Measurements from ENCODE around the gene CD209.

The CD209 gene

DNA sequence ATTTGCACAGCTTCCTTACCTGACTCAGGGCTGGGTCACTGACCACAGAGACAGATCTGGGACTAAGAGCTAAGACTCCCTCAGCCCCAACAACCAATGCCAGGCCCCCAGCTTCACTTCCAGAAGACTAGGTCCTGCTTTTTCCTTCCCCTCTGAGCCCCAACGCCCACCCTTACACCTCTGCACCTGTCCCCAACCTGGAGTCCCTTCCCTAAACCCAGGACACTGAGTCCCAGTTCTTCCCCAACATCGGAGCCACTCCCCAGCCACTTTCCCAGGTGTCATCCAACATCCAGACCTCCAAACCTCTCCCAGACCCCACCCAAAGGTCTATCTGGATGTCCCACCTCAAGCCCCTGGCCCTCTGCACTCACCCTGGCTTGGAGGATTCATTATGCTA, 48.3 kb downstream of the CD209 start:
- no peak overlapping the region for H4K8ac ChIP-seq (ENCODE audit: low read depth, low read length)
- H3K18ac ChIP-seq (ENCODE audit: low read length): no peak overlapping the region
- H3K79me1 ChIP-seq (ENCODE audit: low read depth, low read length): no peaks in the 10 kb centered on the region
- DNase-seq (ENCODE audit: low spot score): no peak
- no peak overlapping the region for H3K4me2 ChIP-seq (ENCODE audit: insufficient read depth, low read length, poor library complexity, severe bottlenecking)
- no peak overlapping the region for H2BK15ac ChIP-seq (ENCODE audit: low read length)
- H3K9ac ChIP-seq (ENCODE audit: low read depth, low read length, poor library complexity): no peak overlapping the region
- peak overlapping the region; percentile 35 for H2AFZ ChIP-seq (ENCODE audit: low read length)
- H4K91ac ChIP-seq (ENCODE audit: low read depth, low read length, poor library complexity): no peak overlapping the region
- peaks cover 0 to 20% (median 0%) of the 10 kb centered on the region in 3 experiments for H3K27me3 ChIP-seq (ENCODE audit: control insufficient read depth in 3 of 3, insufficient read depth in 3 of 3, low read depth in 1 of 3, low read length in 3 of 3)
- H3K36me3 ChIP-seq (replicated peaks in 1 of 2; ENCODE audit: control insufficient read depth in 2 of 2, insufficient read depth in 2 of 2, low read length in 2 of 2): no peaks in the 10 kb centered on the region
- H2BK12ac ChIP-seq (ENCODE audit: low read length): no peak overlapping the region
- H2BK5ac ChIP-seq (ENCODE audit: low read length): no peak overlapping the region
- H3K27ac ChIP-seq (replicated peaks; ENCODE audit: low read length): no peak overlapping the region
- H2BK120ac ChIP-seq (ENCODE audit: low read depth, low read length): no peak overlapping the region
- no peaks in the 10 kb centered on the region for H3K9me3 ChIP-seq (replicated peaks in 1 of 2; ENCODE audit: control insufficient read depth in 2 of 2, insufficient read depth in 1 of 2, low read depth in 1 of 2, low read length in 2 of 2)
- no peak overlapping the region for H3K4me3 ChIP-seq (ENCODE audit: low read length in 2 of 2)
- no peak overlapping the region for H3K4ac ChIP-seq (ENCODE audit: low read length)
- H3K23ac ChIP-seq (ENCODE audit: low read depth, low read length, poor library complexity): no peak overlapping the region
- H3K4me1 ChIP-seq (ENCODE audit: control insufficient read depth in 2 of 2, insufficient read depth in 1 of 2, low read depth in 1 of 2, low read length in 2 of 2): no peaks in the 10 kb centered on the region
- no peak overlapping the region for H3K14ac ChIP-seq (ENCODE audit: low read length)
- no CpG with 5 or more reads among the region's 2 CpGs for WGBS, 2 donors (ENCODE audit: extremely low coverage in 2 of 2, insufficient read length in 2 of 2, insufficient replicate concordance in 1 of 2)
- H2AK5ac ChIP-seq (ENCODE audit: low read depth, low read length): no peak overlapping the region

- Histone ChIP-seq H3K79me1 (ENCODE audit: low read depth, low read length) (no peaks in the 10 kb centered on the region), H2BK15ac (ENCODE audit: low read length) (peak overlapping the region; percentile 22), H3K4me3 (ENCODE audit: low read length in 2 of 2) (no peak overlapping the region), H3K18ac (ENCODE audit: low read length) (peak overlapping the region; percentile 67), H3K14ac (ENCODE audit: low read length) (no peak overlapping the region), H3K36me3 (replicated peaks in 1 of 2; ENCODE audit: control insufficient read depth in 2 of 2, insufficient read depth in 2 of 2, low read length in 2 of 2) (no peaks in the 10 kb centered on the region), H3K27ac (replicated peaks; ENCODE audit: low read length) (no peak overlapping the region), H4K91ac (ENCODE audit: low read depth, low read length, poor library complexity) (no peak overlapping the region), H3K4me2 (ENCODE audit: insufficient read depth, low read length, poor library complexity, severe bottlenecking) (no peak overlapping the region), H2AK5ac (ENCODE audit: low read depth, low read length) (no peak overlapping the region), H4K8ac (ENCODE audit: low read depth, low read length) (no peak overlapping the region), H2BK12ac (ENCODE audit: low read length) (no peak overlapping the region), H2AFZ (ENCODE audit: low read length) (peak overlapping the region; percentile 35), H3K4me1 (ENCODE audit: control insufficient read depth in 2 of 2, insufficient read depth in 1 of 2, low read depth in 1 of 2, low read length in 2 of 2) (no peaks in the 10 kb centered on the region), H3K4ac (ENCODE audit: low read length) (no peak overlapping the region), H3K27me3 (ENCODE audit: control insufficient read depth in 3 of 3, insufficient read depth in 3 of 3, low read depth in 1 of 3, low read length in 3 of 3) (peaks cover 0 to 20% (median 0%) of the 10 kb centered on the region in 3 experiments), H3K23ac (ENCODE audit: low read depth, low read length, poor library complexity) (no peak overlapping the region), H2BK5ac (ENCODE audit: low read length) (no peak overlapping the region), H3K9me3 (replicated peaks in 1 of 2; ENCODE audit: control insufficient read depth in 2 of 2, insufficient read depth in 1 of 2, low read depth in 1 of 2, low read length in 2 of 2) (no peaks in the 10 kb centered on the region), H2BK120ac (ENCODE audit: low read depth, low read length) (no peak overlapping the region), H3K9ac (ENCODE audit: low read depth, low read length, poor library complexity) (peak overlapping the region; percentile 65)
- no CpG with 5 or more reads among the region's 11 CpGs for WGBS, 2 donors (ENCODE audit: extremely low coverage in 2 of 2, insufficient read length in 2 of 2, insufficient replicate concordance in 1 of 2)
- DNase-seq (ENCODE audit: low spot score): no peak
Measured at GRCh38 chr19:7698583-7698982, 48.8 kb downstream of the CD209 start.

DNA sequence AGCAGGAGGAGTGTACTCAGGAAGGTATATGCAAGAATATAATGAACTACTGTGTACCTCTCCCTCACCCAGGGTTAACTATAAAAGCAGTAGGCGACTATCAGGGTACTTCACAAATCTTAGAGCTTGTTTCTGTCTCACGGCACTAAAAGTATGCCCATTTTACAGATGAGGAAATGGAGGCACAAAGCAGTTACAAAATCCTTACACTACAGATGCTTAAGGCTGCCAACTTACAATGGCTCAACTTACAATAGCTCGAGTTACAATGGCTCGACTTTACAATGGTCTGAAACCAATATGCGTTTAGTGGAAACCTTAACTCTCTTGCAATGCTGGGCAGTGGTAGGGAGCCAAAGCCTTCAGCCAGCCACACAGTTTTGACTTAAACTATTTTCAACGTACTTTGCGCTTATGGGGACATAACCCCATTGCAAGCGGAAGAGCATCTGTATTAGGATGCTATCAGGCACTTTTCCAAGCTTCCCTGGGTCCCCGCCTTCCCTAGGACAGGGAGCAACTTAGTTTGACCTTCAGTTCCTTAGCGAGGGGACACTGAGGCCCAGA, 49.5 kb downstream of the CD209 start:
- Histone ChIP-seq H2BK15ac (ENCODE audit: low read length) (no peak overlapping the region), H4K91ac (ENCODE audit: low read depth, low read length, poor library complexity) (no peak overlapping the region), H3K27me3 (ENCODE audit: control insufficient read depth in 3 of 3, insufficient read depth in 3 of 3, low read depth in 1 of 3, low read length in 3 of 3) (peaks cover 0 to 16% (median 0%) of the 10 kb centered on the region in 3 experiments), H3K27ac (replicated peaks; ENCODE audit: low read length) (no peak overlapping the region), H2BK120ac (ENCODE audit: low read depth, low read length) (no peak overlapping the region), H3K18ac (ENCODE audit: low read length) (no peak overlapping the region), H2AK5ac (ENCODE audit: low read depth, low read length) (no peak overlapping the region), H3K36me3 (replicated peaks in 1 of 2; ENCODE audit: control insufficient read depth in 2 of 2, insufficient read depth in 2 of 2, low read length in 2 of 2) (no peaks in the 10 kb centered on the region), H3K9ac (ENCODE audit: low read depth, low read length, poor library complexity) (no peak overlapping the region), H3K79me1 (ENCODE audit: low read depth, low read length) (no peaks in the 10 kb centered on the region), H3K4me1 (ENCODE audit: control insufficient read depth in 2 of 2, insufficient read depth in 1 of 2, low read depth in 1 of 2, low read length in 2 of 2) (no peaks in the 10 kb centered on the region), H3K14ac (ENCODE audit: low read length) (no peak overlapping the region), H2AFZ (ENCODE audit: low read length) (no peak overlapping the region), H2BK12ac (ENCODE audit: low read length) (no peak overlapping the region), H3K4me3 (ENCODE audit: low read length in 2 of 2) (no peak overlapping the region), H3K4me2 (ENCODE audit: insufficient read depth, low read length, poor library complexity, severe bottlenecking) (no peak overlapping the region), H2BK5ac (ENCODE audit: low read length) (no peak overlapping the region), H3K23ac (ENCODE audit: low read depth, low read length, poor library complexity) (no peak overlapping the region), H4K8ac (ENCODE audit: low read depth, low read length) (no peak overlapping the region), H3K9me3 (replicated peaks in 1 of 2; ENCODE audit: control insufficient read depth in 2 of 2, insufficient read depth in 1 of 2, low read depth in 1 of 2, low read length in 2 of 2) (no peaks in the 10 kb centered on the region), H3K4ac (ENCODE audit: low read length) (no peak overlapping the region)
- DNase-seq (ENCODE audit: low spot score): no peak
- WGBS, 2 donors (ENCODE audit: extremely low coverage in 2 of 2, insufficient read length in 2 of 2, insufficient replicate concordance in 1 of 2): no CpG with 5 or more reads among the region's 10 CpGs

DNA sequence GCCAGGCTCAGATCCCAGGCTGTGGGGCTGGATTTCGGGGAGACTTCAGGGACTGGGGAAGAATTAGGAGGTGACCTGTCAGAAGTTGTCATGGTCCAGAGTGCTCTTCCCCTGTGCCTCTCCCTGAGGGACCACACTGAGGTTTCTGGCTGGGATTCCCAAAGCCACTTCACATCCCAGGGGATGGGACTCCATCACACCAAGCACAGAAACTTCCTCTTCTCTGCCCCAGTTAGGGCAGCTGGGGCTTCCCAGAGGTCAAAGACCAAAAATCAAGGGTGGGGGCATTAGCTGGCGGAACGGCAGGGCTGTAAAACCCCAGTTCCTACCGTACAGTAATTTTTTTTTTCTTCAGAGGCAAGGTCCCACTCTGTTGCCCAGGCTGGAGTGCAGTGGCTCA, 52.8 kb downstream of the CD209 start:
- H3K27ac ChIP-seq (replicated peaks; ENCODE audit: low read length): no peak overlapping the region
- H3K9ac ChIP-seq (ENCODE audit: low read depth, low read length, poor library complexity): no peak overlapping the region
- no peaks in the 10 kb centered on the region for H3K36me3 ChIP-seq (replicated peaks in 1 of 2; ENCODE audit: control insufficient read depth in 2 of 2, insufficient read depth in 2 of 2, low read length in 2 of 2)
- H2AFZ ChIP-seq (ENCODE audit: low read length): no peak overlapping the region
- no peak overlapping the region for H2BK12ac ChIP-seq (ENCODE audit: low read length)
- no peak overlapping the region for H4K8ac ChIP-seq (ENCODE audit: low read depth, low read length)
- no peak for DNase-seq (ENCODE audit: low spot score)
- no CpG with 5 or more reads among the region's 4 CpGs for WGBS, 2 donors (ENCODE audit: extremely low coverage in 2 of 2, insufficient read length in 2 of 2, insufficient replicate concordance in 1 of 2)
- H4K91ac ChIP-seq (ENCODE audit: low read depth, low read length, poor library complexity): no peak overlapping the region
- peaks cover 0 to 15% of the 10 kb centered on the region in 2 donors for H3K9me3 ChIP-seq (replicated peaks in 1 of 2; ENCODE audit: control insufficient read depth in 2 of 2, insufficient read depth in 1 of 2, low read depth in 1 of 2, low read length in 2 of 2)
- H3K4me3 ChIP-seq (ENCODE audit: low read length in 2 of 2): no peak overlapping the region
- no peaks in the 10 kb centered on the region for H3K79me1 ChIP-seq (ENCODE audit: low read depth, low read length)
- no peak overlapping the region for H2BK5ac ChIP-seq (ENCODE audit: low read length)
- peaks cover 0 to 12% (median 1%) of the 10 kb centered on the region in 3 experiments for H3K27me3 ChIP-seq (ENCODE audit: control insufficient read depth in 3 of 3, insufficient read depth in 3 of 3, low read depth in 1 of 3, low read length in 3 of 3)
- no peak overlapping the region for H3K18ac ChIP-seq (ENCODE audit: low read length)
- H3K14ac ChIP-seq (ENCODE audit: low read length): no peak overlapping the region
- H3K23ac ChIP-seq (ENCODE audit: low read depth, low read length, poor library complexity): no peak overlapping the region
- H2AK5ac ChIP-seq (ENCODE audit: low read depth, low read length): no peak overlapping the region
- no peak overlapping the region for H2BK120ac ChIP-seq (ENCODE audit: low read depth, low read length)
- no peak overlapping the region for H2BK15ac ChIP-seq (ENCODE audit: low read length)
- H3K4me2 ChIP-seq (ENCODE audit: insufficient read depth, low read length, poor library complexity, severe bottlenecking): no peak overlapping the region
- no peaks in the 10 kb centered on the region for H3K4me1 ChIP-seq (ENCODE audit: control insufficient read depth in 2 of 2, insufficient read depth in 1 of 2, low read depth in 1 of 2, low read length in 2 of 2)
- no peak overlapping the region for H3K4ac ChIP-seq (ENCODE audit: low read length)

All from neuronal stem cell (in vitro differentiated cells).